HT-29 (cell line): Measurements from ENCODE around the gene ST6GAL1. TPM values are rescaled to one million over a fixed set of nuclear protein-coding genes. Genes with fewer than 3 reads are reported as not detected.
"Not testable (repeated sequence)": the region's sequence is repeated elsewhere in the genome, so short reads cannot be mapped to it uniquely, and the experiment has no call there.

Experiments
- DNase-seq: peaks from one replicate; pipeline ENCODE4 v3.0.0-alpha.2; 2015; ENCODE audit warnings: low spot score
- total RNA-seq: library from RNA; depleted of rRNA; stranded (reverse); fragments of >200 nt; shearing (Covaris generic); gene quantifications from 2 replicates; pipeline ENCODE4 v1.2.3, GENCODE V29; 2014

The ST6GAL1 gene
- total RNA-seq, 1 experiment from 2014 or later = 4.2 TPM

DNA sequence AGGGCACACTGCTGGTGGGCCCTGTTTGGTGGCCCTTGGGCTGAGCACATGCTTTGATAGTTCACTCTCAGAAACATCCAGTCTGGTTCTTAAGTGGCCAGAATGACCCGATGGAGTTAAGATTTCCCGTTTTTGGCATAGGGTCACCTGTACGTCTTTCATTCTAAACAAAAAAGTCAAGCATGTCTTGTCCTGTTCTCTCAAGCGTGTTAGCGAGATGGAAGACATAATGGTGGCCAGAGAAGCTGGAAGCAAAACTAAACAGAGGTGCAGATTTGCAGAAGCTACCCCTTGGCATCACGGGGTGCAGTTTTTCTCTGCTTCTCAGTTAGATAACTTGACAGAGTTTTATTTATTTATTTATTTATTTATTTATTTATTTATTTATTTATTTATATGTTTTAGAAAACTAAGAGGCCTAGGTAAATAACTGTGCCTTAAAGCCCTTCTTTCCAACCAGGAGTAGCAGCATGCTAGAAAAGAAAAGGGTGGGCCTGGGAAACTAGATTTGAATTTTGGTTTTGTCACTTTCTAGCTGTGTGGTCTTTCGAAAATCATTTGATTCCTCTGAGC lies 63.0 kb downstream of the ST6GAL1 start:
- no peak for DNase-seq

DNA sequence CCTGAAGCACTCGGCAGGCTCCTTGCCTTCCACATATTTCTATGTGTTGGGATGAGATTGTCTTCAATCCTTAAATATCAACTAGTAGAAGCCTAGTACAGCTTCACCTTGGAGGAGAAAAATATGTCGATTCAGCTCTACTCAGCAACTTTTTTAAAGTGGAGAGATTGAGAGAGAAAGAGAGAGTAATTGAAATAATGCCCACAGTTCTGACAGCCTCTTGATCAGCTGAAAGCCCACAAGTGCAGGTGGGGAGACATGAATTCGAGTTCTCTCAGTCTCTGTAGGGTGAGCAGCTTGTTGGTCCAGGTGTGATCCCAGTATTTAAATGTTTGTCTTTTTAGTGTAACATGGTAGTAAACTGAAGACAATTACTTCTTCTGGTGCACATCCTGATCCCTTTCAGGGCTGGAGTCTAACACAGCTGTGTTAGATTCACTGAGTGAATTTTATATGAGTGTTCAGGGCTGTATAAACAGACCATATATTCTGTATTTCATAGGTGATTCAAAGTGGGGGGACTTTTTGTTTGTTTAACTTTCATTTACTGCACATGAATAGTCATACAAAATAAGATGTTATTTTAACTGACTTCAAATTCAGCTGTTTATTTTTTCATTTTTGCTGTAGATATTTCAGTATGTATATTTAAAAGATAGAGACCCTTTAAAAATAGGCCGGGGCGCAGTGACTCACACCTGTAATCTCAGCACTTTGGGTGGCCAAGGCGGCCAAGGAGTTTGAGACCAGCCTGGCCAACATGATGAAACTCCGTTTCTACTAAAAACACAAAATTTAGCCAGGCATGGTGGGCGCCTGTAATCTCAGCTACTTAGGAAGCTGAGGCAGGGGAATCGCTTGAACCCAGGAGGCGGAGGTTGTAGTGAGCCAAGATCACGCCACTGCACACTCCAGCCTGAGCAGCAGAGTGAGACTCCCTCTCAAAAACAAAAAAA lies 64.0 kb downstream of the ST6GAL1 start:
- no peak for DNase-seq

DNA sequence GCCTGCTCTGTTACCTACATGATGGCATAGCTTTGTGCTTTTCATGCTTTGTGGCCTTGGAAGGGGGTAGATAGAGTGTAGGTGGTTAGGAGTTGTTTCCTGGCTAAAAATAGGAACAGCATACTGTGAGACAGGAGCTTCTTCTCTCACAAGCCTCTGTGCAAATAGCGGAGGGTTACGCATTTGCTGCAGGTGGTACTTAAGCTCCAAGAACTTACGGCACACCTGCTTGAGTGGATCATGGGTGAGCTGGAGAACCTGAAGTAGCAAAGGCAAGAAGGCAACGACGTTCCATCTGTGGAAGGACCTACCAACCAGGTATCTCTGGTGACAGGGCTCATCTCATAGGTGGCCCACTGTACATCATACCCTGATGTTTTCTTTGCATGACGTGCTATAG lies 66.0 kb downstream of the ST6GAL1 start:
- no peak for DNase-seq

DNA sequence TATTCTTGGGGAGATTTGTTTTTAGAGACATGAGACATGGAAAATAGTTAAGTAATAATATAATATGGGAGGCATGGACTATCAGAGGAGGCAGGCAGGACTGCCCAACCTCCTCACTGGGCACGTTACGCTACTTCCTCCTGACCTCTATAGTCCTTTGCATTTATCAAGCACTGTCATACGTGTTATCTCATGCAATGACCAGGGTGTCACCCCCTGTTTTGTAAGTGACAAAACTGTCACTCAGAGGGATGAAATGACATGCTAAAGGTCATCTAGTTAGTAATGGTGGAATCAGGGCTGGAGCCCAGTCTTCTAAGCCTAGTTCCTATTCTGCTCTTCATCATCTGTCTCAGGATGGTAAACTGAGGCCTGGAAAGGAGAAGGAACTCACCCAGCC lies 66.7 kb downstream of the ST6GAL1 start:
- DNase-seq = no peak

DNA sequence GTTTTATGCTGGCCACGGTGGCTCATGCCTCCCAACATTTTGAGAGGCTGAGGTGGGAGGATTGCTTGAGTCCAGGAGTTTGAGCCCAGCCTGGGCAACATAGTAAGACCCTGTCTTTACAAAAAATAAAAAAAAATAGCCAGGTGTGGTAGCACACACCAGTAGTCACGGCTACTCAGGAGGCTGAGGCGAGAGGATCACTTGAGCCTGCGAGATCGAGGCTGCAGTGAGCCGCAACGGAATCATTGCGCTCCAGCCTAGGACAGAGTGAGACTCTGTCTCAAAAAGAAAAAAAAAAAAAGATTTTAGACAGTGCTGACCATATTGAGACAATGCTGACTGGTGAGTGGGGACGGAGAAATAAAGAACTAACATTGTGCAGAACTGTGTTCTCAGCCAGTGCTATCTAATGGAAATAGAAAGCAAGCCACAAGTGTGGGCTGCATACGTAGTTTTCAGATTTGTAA lies 67.2 kb downstream of the ST6GAL1 start:
- no peak for DNase-seq

DNA sequence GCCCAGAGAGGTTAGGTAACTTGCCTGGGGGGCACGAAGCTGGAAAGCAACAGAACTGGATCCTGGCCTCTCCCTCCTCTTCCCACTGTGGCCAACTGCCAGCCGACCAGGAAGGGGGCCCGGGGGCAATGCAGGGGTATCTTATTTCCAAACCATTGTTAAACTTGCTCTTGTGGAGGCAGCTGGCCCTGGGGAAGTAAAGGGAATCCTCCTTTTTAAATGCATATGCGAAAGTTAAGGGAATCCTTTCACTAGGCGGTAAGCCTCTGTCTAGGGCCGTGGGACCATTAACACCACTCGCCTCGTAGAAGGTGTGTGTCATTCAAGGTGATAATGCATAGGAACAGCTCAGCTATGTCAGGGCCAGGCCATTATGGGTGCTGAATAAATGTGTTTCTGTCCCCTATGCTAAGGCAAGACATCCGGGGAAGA lies 68.6 kb downstream of the ST6GAL1 start:
- DNase-seq = no peak

DNA sequence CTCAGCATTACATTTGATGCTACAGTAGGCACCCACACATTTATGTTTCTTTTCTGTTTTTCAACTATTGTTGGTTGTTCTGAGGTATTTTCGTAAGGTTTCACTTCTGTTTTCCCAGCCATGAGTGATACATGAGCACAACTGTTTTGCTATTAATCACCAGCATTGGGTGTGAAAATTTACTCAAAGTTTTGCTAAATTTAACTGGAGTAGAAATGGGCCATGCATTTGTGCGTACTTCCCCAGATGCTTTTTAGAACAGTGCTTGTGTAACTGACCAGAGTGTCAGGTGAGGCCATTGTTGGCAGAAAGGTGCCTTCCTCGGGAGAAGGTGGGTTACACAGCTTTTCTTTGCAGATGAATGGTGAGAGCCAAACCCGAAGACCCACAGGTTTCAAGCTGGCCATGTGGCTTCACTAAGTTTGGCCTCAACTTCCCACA lies 70.4 kb downstream of the ST6GAL1 start:
- no peak for DNase-seq

DNA sequence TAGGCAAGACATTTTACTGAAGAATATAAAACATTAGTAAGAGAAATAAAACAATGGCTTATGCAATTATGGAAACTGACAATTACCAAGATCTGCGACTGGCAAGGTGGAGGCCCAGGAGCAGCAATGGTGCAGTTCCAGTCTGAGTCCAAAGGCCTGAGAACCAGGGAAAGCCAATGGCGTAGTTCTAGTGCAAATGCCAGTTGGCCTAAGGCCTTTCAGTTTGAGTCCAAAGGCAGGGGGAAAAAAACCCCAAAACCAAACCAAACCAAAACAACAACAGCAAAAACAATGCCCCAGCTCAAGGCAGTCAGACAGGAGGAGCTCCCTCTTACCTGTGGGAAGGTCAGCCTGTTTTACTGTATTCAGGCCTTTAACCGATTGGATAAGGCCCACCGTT lies 72.6 kb downstream of the ST6GAL1 start:
- no peak for DNase-seq

DNA sequence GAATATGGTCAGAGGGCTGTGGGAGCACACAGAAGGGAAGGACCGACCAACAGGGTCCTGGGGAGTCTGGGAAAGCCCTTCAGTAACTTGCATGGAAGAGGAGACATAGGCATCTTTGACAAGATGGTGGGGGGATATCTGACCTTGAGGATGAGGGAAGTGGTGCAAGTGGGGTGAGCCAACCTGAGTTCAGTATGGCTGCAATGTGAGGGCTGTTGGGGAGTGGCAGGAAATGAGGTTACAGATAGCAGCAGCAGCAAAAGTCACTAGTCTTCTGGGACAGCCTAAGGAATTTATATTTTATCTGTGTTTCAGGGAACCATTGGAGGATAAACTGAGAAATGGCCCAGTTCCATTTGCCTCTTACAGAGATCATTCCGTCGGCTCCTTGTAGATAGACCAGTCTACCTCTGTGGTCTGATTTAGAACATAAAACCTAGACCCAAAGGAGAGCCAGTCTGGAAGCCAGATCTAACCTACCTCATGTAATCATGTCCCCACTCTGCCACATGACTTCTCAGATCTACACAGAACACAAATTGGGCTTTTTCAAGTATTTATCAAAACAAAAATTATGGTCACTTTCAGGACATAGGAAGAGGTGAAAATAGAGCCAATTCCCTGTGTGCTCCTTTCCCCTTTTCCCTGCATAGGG lies 75.6 kb downstream of the ST6GAL1 start:
- no peak for DNase-seq

DNA sequence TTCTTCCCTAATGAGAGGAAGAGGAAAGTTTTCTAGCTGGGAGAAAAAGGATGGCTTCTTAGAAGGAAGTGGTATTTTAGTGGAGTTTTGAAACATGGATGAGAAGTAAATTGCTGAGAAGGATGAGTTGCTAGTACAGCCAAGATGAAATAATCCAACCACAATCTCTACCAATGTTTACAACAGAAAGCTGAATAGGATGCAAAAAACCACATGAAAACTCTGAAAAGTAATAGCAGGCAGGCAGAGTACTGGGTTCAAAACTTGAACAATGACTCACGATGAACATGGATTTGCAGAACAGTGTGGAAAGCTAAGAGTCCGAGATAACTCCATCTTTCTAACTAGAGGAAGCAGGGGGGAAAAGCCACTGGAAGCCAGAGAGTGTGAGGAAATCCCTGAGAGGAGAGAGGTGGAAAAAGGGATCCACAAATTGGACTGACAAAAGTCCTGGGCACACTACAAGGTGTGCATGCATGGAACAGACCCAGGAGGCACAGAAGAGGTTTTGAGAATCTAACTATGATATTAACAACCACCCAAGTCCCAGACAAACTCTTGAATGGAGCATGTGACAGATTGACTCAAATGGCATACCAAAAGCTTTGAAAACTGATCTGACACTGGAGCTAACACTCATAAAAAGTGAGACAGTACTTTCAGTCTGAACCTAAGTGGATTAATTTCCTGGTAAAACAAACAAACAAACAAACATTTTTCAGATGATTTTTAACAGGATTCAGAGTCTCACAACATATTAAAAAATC lies 76.7 kb downstream of the ST6GAL1 start:
- no peak for DNase-seq

DNA sequence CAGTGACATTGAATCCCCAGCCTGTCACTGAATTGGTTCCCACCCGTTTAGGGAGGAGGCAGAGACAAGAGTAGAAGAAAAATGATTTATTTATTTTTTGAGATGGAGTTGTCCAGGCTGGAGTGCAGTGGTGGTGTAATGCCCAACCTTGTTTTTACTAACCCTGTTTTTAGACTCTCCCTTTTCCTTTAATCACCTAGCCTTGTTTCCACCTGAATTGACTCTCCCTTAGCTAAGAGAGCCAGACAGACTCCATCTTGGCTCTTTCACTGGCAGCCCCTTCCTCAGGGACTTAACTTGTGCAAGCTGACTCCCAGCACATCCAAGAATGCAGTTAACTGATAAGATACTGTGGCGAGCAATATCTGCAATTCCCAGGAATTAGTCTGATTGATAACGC lies 80.1 kb downstream of the ST6GAL1 start:
- not testable (repeated sequence) for DNase-seq

DNA sequence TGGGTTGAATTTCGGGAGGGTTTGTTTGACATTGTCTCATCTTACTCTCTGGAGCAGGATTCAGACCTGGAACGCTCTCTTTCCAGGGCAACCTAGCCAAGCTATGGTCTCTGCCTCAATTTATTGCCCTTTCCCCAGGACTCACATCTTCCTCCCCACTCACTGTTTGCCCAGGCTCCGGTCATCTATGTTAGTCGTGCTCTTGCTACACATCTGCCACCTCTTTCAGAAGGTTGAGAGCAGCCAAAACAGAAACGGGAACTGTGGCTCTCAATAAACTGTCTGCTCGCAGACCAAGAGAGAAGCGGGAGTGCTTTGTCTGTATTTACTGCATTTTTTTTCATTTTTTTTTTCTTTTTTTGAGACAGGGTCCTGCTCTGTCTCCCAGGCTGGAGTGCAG lies 81.6 kb downstream of the ST6GAL1 start:
- no peak for DNase-seq

DNA sequence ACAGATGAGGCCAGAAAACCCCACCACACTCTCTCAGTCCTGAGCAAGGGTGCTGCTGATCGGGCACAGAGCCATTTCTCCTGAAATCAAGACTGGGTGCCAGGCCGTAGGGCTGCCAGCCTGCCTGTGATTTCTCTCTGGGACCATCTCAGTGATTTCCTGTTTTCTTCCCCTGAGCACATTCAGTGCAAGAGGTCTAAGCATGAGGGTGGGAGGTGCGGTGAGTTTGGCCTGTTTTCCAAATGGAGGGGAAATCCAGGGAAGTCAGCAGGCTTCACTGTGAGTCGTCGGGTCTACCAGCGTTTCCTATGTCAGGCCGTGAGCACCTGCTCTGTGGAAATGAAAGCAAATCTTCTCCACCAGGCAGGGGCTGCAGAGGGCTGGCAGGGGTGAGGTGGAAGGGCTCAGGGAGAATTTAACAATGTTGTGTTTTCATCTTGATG lies 82.3 kb downstream of the ST6GAL1 start:
- DNase-seq = no peak

DNA sequence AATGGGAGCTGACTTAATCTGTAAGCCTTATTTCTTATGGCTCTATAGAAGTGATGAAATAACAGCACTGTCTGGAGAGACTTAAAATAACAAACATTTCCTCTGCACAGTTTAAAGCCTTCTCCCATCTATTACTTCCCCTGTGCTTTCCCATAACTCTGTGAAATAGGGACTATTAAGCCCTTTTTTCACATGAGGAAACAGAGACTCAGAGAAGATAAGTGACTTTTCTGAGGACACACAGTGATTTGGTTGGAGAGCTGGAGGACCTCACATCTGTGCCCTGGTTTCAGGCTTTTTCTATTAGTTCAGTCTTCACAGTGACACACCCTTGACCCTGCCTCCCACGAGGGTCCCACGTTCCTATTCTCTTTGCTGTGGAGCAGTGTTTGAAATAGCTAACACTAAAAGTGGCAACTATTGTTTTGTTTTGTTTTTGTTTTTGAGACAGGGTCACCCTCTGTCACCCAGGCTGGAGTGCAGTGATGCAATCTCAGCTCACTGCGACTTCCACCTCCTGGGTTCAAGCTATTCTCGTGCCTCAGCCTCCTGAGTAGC lies 82.9 kb downstream of the ST6GAL1 start:
- no peak for DNase-seq

DNA sequence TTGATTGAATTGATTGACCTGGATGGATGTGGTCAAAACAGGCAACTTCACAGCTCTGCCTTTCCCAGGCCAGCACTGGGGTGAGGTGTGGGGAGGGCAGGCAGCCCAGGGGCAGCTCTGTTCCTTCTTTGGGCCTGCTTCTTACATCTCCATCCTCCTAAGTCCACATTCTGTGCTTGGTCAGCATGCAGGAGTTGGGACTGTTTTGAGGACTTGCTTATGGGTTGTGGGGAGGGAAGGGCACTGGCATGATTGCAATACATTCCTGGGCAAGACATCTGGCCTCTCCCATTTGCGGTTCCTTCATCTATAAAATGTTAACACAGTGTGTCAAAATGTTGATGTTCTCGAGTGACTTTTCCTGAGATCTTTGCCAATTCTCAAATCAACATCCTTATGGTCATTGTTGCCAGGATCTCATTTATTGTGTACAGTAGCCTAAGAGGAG lies 84.1 kb downstream of the ST6GAL1 start:
- DNase-seq = no peak

DNA sequence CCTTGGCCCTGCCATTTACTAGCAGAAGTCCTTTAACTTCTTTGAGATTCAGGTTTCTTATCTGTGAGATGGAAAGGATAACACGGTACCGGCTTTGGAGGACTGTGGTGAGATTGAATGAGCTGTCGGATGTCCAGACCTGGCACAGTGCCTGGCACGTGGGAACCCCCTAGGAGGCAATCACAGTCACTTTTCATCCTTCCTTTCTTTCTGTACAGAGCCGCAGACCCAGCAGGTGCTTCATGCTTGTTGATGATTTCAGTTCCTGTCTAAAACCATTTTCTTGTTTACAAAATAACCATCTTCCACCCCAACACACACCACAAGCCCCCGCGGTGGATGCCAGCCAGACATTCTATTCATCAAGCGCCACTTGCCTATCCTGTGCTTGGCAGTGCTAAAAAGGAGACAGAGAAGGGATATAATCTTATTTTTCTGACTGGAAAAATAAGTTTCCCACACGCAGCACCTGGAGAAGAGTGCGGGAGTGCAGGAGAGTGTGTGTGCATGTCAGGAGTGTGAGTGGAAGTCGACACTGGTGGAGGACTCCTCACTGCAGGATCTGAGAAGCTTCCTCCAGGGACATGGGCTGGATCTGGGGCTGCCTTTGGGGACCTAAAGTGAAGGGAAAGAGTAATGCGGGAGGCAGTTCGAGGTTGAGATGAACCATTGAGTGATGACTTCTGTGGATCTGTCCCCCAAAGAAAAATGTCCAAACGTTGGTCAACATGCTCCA lies 85.7 kb downstream of the ST6GAL1 start:
- no peak for DNase-seq

DNA sequence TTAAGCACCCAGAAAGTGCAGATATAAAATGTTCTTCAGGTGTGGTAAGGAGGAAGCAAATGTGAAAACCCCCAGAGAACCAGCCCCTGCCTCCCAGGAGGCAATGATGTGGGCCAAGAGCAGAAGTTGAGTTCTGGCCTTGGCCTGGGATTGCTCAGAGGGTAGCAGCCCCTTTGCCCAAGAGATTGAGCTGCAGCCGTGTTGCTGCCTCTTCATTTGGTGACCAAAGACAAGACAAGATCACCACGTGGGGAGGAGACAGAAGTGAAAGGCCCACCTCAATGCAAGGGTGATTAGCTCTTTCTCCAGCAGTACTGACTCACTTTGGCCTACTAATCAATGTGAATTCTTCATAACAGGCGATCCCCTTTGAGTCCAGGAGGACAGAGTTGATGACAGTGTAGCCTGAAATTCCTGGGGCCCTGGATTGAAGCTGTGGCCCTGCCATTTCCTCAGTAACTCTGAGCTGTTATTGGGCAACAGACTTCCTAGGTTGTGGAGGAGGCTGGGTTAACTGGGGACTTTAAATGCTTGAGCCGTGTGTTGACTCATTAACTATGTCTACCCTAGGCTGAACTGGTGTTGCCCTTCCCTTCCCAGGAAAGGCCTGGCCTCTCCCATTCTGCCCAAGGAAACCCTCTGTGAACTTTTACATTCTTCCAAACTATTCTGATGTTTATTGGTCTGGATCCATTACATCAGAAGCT lies 86.5 kb downstream of the ST6GAL1 start:
- no peak for DNase-seq

DNA sequence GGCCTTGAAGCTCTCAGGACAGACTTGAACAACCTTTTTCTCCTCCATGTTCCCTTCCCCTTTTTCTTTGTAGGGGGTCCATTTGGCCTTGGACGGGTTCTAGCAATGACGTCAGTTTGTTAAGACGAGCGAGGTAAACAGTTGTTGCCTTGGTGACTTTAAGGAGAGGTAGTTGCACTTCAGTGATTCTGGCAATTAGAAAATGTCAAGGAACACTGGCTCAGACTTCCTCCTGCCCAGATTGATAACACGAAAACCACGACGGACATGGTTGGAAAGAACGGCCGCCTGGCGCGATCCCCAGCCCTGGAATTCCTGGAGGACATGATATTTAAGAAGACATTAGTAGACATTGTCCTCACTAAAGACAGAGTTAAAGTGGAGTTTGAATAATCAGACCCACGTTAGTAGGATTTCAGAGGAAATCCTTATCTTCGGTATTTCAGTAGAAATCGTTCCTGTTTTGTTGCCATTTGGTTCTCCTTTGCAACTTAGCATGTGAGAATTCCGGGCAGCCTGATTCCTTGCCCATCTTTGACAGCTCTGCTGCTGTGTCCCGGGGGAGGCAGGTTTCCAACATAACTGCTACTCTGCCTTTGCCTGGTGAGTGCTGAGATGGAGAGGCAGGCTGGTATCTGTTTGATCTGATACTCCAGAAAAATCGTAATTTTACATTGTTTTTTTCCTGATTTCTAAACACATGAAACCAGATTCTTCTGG lies 87.3 kb downstream of the ST6GAL1 start:
- no peak for DNase-seq

DNA sequence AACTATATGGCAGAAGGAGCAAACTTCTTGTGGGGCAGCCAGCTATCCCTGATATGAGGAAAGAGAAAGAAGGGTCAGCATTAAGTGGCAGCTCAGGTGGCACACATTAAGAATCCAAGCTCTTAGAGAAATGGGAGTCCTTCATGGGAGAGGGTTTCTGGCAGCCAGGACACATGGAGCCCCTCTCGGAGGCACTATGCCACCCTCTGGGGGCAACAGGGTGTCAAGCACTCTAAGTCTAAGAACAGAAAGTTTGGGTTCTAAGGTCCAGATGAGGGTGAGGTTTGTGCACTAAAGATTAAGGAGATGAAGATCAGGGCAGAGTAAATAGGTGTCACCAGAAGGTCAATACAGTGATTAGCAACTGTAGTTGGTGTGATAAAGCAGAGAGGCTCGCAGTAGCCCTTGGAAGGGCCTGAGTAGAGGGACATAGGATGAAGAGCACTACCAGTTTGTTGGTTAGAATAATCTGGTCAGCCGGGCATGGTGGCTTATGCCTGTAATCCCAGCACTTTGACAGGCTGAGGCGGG lies 89.3 kb downstream of the ST6GAL1 start:
- no peak for DNase-seq
